ENCODE measurements around the gene SPINK13.
"Not testable (repeated sequence)": the region's sequence is repeated elsewhere in the genome, so short reads cannot be mapped to it uniquely, and the experiment has no call there.

The SPINK13 gene

DNA sequence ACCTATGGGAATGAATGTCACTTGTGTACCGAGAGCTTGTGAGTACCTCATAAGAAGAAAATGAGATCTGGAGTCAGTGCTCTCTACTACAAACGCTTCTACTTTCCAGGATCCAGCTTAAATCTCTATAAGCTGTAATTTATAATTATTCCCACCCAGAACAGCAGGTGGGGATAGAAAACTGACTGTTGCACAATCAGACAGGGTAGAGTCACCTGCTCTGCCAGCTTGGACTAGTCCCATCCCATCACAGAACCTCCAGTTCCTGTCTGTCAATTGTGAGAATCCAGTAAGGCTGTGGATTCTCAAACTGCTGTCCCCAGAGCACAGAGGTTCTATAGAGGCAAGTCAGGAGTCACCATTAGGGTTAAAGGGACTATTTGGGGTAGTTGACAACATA is 45.6 kb downstream of the SPINK13 start:
- DNase-seq, result no peak

- no peak for DNase-seq
These were observed 46.1 kb downstream of the SPINK13 start for GRCh38 chr5:148314731-148315130.

DNA sequence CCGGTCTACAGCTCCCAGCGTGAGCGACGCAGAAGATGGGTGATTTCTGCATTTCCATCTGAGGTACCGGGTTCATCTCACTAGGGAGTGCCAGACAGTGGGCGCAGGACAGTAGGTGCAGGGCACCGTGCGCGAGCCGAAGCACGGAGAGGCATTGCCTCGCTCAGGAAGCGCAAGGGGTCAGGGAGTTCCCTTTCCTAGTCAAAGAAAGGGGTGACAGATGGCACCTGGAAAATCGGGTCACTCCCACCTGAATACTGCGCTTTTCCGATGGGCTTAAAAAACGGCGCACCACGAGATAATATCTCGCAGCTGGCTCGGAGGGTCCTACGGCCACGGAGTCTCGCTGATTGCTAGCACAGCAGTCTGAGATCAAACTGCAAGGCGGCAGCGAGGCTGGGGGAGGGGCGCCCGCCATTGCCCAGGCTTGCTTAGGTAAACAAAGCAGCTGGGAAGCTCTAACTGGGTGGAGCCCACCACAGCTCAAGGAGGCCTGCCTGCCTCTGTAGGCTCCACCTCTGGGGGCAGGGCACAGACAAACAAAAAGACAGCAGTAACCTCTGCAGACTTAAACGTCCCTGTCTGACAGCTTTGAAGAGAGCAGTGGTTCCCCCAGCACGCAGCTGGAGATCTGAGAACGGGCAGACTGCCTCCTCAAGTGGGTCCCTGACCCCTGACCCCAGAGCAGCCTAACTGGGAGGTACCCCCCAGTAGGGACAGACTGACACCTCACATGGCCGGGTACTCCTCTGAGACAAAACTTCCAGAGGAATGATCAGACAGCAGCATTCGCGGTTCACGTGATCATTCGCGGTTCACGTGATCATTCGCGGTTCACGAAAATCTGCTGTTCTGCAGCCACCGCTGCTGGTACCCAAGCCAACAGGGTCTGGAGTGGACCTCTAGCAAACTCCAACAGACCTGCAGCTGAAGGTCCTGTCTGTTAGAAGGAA is 51.7 kb downstream of the SPINK13 start:
- not testable (repeated sequence) for DNase-seq

DNA sequence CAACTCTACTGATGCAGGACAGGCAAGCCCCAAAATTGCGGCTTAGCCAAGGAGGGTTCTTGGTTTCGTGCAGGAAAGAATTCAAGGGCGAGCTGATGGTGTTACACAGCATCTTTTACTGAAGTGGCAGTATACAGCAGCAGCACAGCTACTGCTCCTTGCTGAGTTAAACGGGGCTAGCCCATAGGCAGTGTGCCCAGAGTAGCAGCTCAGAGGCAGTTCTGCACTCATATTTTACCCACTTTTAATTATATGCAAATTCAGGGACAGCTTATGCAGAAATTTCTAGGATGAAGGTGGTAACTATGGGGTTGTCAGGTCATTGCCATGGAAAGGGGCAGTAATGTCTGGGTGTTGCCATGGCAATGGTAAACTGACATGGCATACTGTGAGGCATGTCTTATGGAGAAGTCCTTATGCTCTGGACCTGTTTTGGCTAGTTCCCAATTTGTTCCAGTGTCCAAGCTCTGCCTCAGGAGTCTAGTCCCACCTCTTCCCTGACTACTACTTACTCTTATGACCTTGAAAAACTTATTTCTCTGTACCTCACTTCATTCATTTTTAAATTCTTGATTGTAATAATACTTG is 64.8 kb downstream of the SPINK13 start:
- no peak for DNase-seq

- DNase-seq, result no peak
These were observed 66.7 kb downstream of the SPINK13 start, which contains the start of gene SPINK9 for GRCh38 chr5:148335259-148335658. SPINK9 (plus strand) TSS chr5:148335559; CDS start chr5:148335614, 55 bp downstream.
